SK-N-SH (cell line): ENCODE data around the gene RPA3. TPM values are rescaled to one million over a fixed set of nuclear protein-coding genes. Genes with fewer than 3 reads are reported as not detected.

ENCODE experiments used
- CTCF ChIA-PET: fragments of 300-600, 350-600 bp; formaldehyde crosslinking; extraction: SDS; loops from one replicate; lab custom pipeline; 2021; lab: Yijun Ruan, JAX
- POLR2A ChIA-PET: fragments of 350-600 bp; sonication (Branson Sonifier 250); formaldehyde crosslinking; extraction: SDS; loops from one replicate; lab custom pipeline; 2020; ENCODE audit warnings: antibody characterized with exemption, inconsistent platforms; lab: Yijun Ruan, JAX
- DNase-seq: peaks from one replicate; pipeline ENCODE4 v3.0.0; 2012
- H2AFZ ChIP-seq: fragments of 200-600 bp; sonication (generic); 2 replicates; pipeline ENCODE4 v1.8.1; 2016; ENCODE audit warnings: antibody characterized with exemption, mild to moderate bottlenecking, low read depth
- H3F3A ChIP-seq: fragments of 200-600 bp; sonication (generic); replicated peaks from 2 replicates; pipeline ENCODE3; 2016; ENCODE audit warnings: antibody characterized with exemption, mild to moderate bottlenecking; ENCODE audit not compliant: insufficient read depth
- H3K27ac ChIP-seq, 2 experiments: fragments of 200-500 bp in 1 of 2; fragments of 200-600 bp in 1 of 2; sonication (Bioruptor generic) in 1 of 2; sonication (generic), shearing (Covaris generic) in 1 of 2; 2 replicates each; pipeline versions ENCODE4 v1.5.1 to v1.6.1; 2014 to 2016; ENCODE audit warnings: low read depth in 2 of 2, inconsistent platforms in 1 of 2, low read length in 1 of 2, mild to moderate bottlenecking in 1 of 2, mixed read lengths in 1 of 2
- H3K27me3 ChIP-seq: fragments of 200-600 bp; sonication (generic), shearing (Covaris generic); 2 replicates; pipeline ENCODE4 v1.6.1; 2016; ENCODE audit warnings: mixed run types; ENCODE audit not compliant: insufficient read depth
- H3K36me3 ChIP-seq, 2 experiments: fragments of 200-500 bp in 1 of 2; fragments of 200-600 bp in 1 of 2; sonication (Bioruptor generic) in 1 of 2; sonication (generic) in 1 of 2; replicated peaks in 1 of 2; 2 replicates each; pipeline versions ENCODE3 to v1.5.1; 2014 to 2016; ENCODE audit warnings: low read length in 1 of 2, mild to moderate bottlenecking in 1 of 2; ENCODE audit not compliant: insufficient read depth in 2 of 2, control insufficient read depth in 1 of 2
- H3K4me1 ChIP-seq, 2 experiments: fragments of 200-500 bp in 1 of 2; fragments of 200-600 bp in 1 of 2; sonication (Bioruptor generic) in 1 of 2; sonication (generic), shearing (Covaris generic) in 1 of 2; 2 replicates each; pipeline versions ENCODE4 v1.5.1 to v1.6.1; 2014 to 2016; ENCODE audit warnings: low read depth in 1 of 2, low read length in 1 of 2, mixed run types in 1 of 2; ENCODE audit not compliant: insufficient read depth in 2 of 2, control insufficient read depth in 1 of 2
- H3K4me2 ChIP-seq: fragments of 200-600 bp; sonication (generic), shearing (Covaris generic); 2 replicates; pipeline ENCODE4 v1.6.1; 2017; ENCODE audit warnings: mixed run types
- H3K4me3 ChIP-seq, 2 experiments: fragments of 200-500 bp in 1 of 2; fragments of 200-600 bp in 1 of 2; sonication (Bioruptor generic) in 1 of 2; sonication (generic), shearing (Covaris generic) in 1 of 2; 2 replicates each; pipeline versions ENCODE4 v1.5.1 to v1.8.1; 2014 to 2016; ENCODE audit warnings: low read depth in 2 of 2, inconsistent platforms in 1 of 2, low read length in 1 of 2, mild to moderate bottlenecking in 1 of 2, mixed read lengths in 1 of 2, moderate library complexity in 1 of 2
- H3K79me2 ChIP-seq: fragments of 200-600 bp; sonication (generic); 2 replicates; pipeline ENCODE4 v1.8.1; 2017; ENCODE audit warnings: mild to moderate bottlenecking; ENCODE audit not compliant: insufficient read depth
- H3K9ac ChIP-seq: fragments of 200-600 bp; sonication (generic); 2 replicates; pipeline ENCODE4 v1.6.1; 2017; ENCODE audit warnings: mixed run types
- H3K9me2 ChIP-seq: fragments of 200-600 bp; sonication (generic); 2 replicates; pipeline ENCODE4 v1.6.1; 2017; ENCODE audit warnings: mixed run types
- H3K9me3 ChIP-seq: fragments of 200-600 bp; sonication (generic); 2 replicates; pipeline ENCODE4 v1.6.1; 2017; ENCODE audit warnings: mixed run types, mild to moderate bottlenecking, moderate library complexity
- H4K20me1 ChIP-seq: fragments of 200-600 bp; sonication (generic); 2 replicates; pipeline ENCODE4 v1.6.1; 2017; ENCODE audit warnings: mild to moderate bottlenecking, mixed run types; ENCODE audit not compliant: insufficient read depth
- EP300 ChIP-seq, 2 experiments: IDR thresholded peaks; 2 replicates each; pipeline versions ENCODE4 v1.4.0 to v1.6.1; 2012; ENCODE audit warnings: borderline replicate concordance in 1 of 2, low read depth in 1 of 2, low read length in 1 of 2
- FOXM1 ChIP-seq: IDR thresholded peaks from 2 replicates; pipeline ENCODE4 v1.4.0; 2012; ENCODE audit warnings: low read depth, mild to moderate bottlenecking
- GABPA ChIP-seq: IDR thresholded peaks from 2 replicates; pipeline ENCODE4 v1.4.0; 2012; ENCODE audit warnings: low read depth, mild to moderate bottlenecking
- IRF3 ChIP-seq: fragments of 150-350 bp; IDR thresholded peaks from 2 replicates; pipeline ENCODE4 v1.6.1; 2016; ENCODE audit warnings: mild to moderate bottlenecking, low read depth, low read length
- JUND ChIP-seq: IDR thresholded peaks from 2 replicates; pipeline ENCODE4 v1.4.0; 2012
- MAX ChIP-seq: IDR thresholded peaks from 2 replicates; pipeline ENCODE4 v1.4.0; 2012; ENCODE audit warnings: low read depth
- MEF2A ChIP-seq: IDR thresholded peaks from 2 replicates; pipeline ENCODE4 v1.4.0; 2012; ENCODE audit warnings: low read depth, borderline replicate concordance
- MXI1 ChIP-seq: IDR thresholded peaks from 2 replicates; pipeline ENCODE4 v1.6.1; 2012; ENCODE audit warnings: mild to moderate bottlenecking, low read depth, low read length, improper control_type of control experiment
- NFIC ChIP-seq: IDR thresholded peaks from 2 replicates; pipeline ENCODE4 v1.4.0; 2012; ENCODE audit warnings: borderline replicate concordance
- RCOR1 ChIP-seq: fragments of 150-350 bp; IDR thresholded peaks from 2 replicates; pipeline ENCODE4 v1.6.1; 2017; ENCODE audit warnings: antibody characterized with exemption, low read length
- RFX5 ChIP-seq: IDR thresholded peaks from 2 replicates; pipeline ENCODE4 v1.6.1; 2012; ENCODE audit warnings: mild to moderate bottlenecking, improper control_type of control experiment, low read length
- SIN3A ChIP-seq: IDR thresholded peaks from 2 replicates; pipeline ENCODE4 v1.6.1; 2012; ENCODE audit warnings: low read depth, mild to moderate bottlenecking, low read length, moderate library complexity, borderline replicate concordance
- TAF1 ChIP-seq: IDR thresholded peaks from 2 replicates; pipeline ENCODE4 v1.6.1; 2012; ENCODE audit warnings: low read depth, mild to moderate bottlenecking, low read length, moderate library complexity, borderline replicate concordance
- TCF12 ChIP-seq: IDR thresholded peaks from 2 replicates; pipeline ENCODE4 v1.4.0; 2012
- YY1 ChIP-seq: IDR thresholded peaks from 2 replicates; pipeline ENCODE4 v1.4.0; 2012; ENCODE audit warnings: low read depth, mild to moderate bottlenecking
- WGBS: methylation state at CpG from one replicate; pipeline ENCODE4 v1.1.6; 2017; ENCODE audit warnings: low lambda C conversion rate; 5-methylcytosine and 5-hydroxymethylcytosine counted together
- polyA plus RNA-seq, 3 experiments: library from polyadenylated mRNA; depleted of rRNA; stranded (reverse); fragments of >200 nt; gene quantifications; 2 replicates each; pipeline ENCODE4 v1.2.3, GENCODE V29; 2012

The RPA3 gene
- polyA plus RNA-seq (2012; rRNA removed), result 31.3 and 39.0 TPM in 2 replicates
- 50.5 and 67.6 TPM in 2 replicates for polyA plus RNA-seq (2012; cell fraction: cytosol; rRNA removed)
- polyA plus RNA-seq (2012; cell fraction: nucleus; rRNA removed), result 13.2 and 15.5 TPM in 2 replicates

- POLR2A ChIA-PET, result no interaction called here
- no peak within 1 kb of the TSS; a peak in 1 of 4 replicates for H3K4me3 ChIP-seq
- peak; percentile 35 for DNase-seq
- TF ChIP-seq RCOR1, result no peak
- peaks cover 10 to 23% of the 10 kb centered on the region in 2 experiments; a peak in 3 of 4 replicates for H3K4me1 ChIP-seq
- peaks cover 5% of the 10 kb centered on the region for H3F3A ChIP-seq
- no peak within 1 kb of the TSS for H2AFZ ChIP-seq
- peaks cover 0 to 2% of the 10 kb centered on the region in 2 experiments for H3K36me3 ChIP-seq
- 34% methylated on average over 1 of the region's 1 CpG for WGBS
- no peaks in the 10 kb centered on the region; the same call in 1 of the 2 replicates for H3K79me2 ChIP-seq
- peak within 1 kb of the TSS; percentile 11 to 83; a peak in 3 of 4 replicates for H3K27ac ChIP-seq
- no peaks in the 10 kb centered on the region for H3K27me3 ChIP-seq
- H3K9me2 ChIP-seq, result no peaks in the 10 kb centered on the region
- no peaks in the 10 kb centered on the region for H3K9me3 ChIP-seq
- H3K9ac ChIP-seq, result no peak within 1 kb of the TSS
- H3K4me2 ChIP-seq, result 0 out of 2 replicates have a peak within 1 kb of the TSS, but pooled peaks have one; percentile 0
- H4K20me1 ChIP-seq, result no peaks in the 10 kb centered on the region
- CTCF ChIA-PET, result interaction anchor here (1.2 to 2.8 kb wide), 3 partner anchors 30 to 577 kb away, joined by 3 to 12 read pairs (median 6); no protein-coding TSS in a partner anchor
Measured at GRCh38 chr7:7718492-7718891, at the start of gene RPA3. Gene RPA3 (minus strand): TSS chr7:7718607. CDS start chr7:7640418, 78,189 bp downstream.

- no peaks in the 10 kb centered on the region for H3K36me3 ChIP-seq
- no peak overlapping the region for H3K9ac ChIP-seq
- no peak for DNase-seq
- ChIA-PET POLR2A (no interaction called here), CTCF (interaction anchor here (1.2 to 4.2 kb wide), 3 partner anchors 12 to 85 kb away, joined by 3 to 16 read pairs (median 4); no protein-coding TSS in a partner anchor)
- no peak overlapping the region for H3K27ac ChIP-seq
- H3K79me2 ChIP-seq, result no peaks in the 10 kb centered on the region
- H3F3A ChIP-seq, result no peaks in the 10 kb centered on the region
- H3K9me2 ChIP-seq, result no peaks in the 10 kb centered on the region
- no peaks in the 10 kb centered on the region for H3K27me3 ChIP-seq
- peaks cover 2 to 35% of the 10 kb centered on the region in 2 experiments; a peak in 2 of 4 replicates for H3K4me1 ChIP-seq
- no peak overlapping the region for H3K4me3 ChIP-seq
- H3K4me2 ChIP-seq, result no peak overlapping the region
- TF ChIP-seq IRF3 (no peak), MAX (no peak), MXI1 (no peak)
- no peaks in the 10 kb centered on the region for H3K9me3 ChIP-seq
- H2AFZ ChIP-seq, result no peak overlapping the region
- no peaks in the 10 kb centered on the region for H4K20me1 ChIP-seq
Measured at GRCh38 chr7:7766671-7767070, 48.3 kb upstream of the RPA3 start.

- H4K20me1 ChIP-seq, result no peaks in the 10 kb centered on the region
Measured at GRCh38 chr7:7765422-7765821, 47.0 kb upstream of the RPA3 start.

More at GRCh38 chr7:7765422-7765821, 47.0 kb upstream of the RPA3 start:
- H3F3A ChIP-seq, result no peaks in the 10 kb centered on the region
- H3K9ac ChIP-seq, result no peak overlapping the region
- TF ChIP-seq GABPA (no peak), JUND (no peak), YY1 (no peak), MEF2A (no peak), SIN3A (no peak), FOXM1 (no peak), EP300 (IDR thresholded peaks at IDR 0.05; ENCODE audit: borderline replicate concordance in 1 of 2, low read depth in 1 of 2, low read length in 1 of 2) (no peak), TAF1 (no peak), RFX5 (no peak), NFIC (no peak), TCF12 (no peak), IRF3 (no peak)
- H3K79me2 ChIP-seq, result no peaks in the 10 kb centered on the region
- ChIA-PET POLR2A (no interaction called here), CTCF (interaction anchor here (0.8 to 2.7 kb wide), 8 partner anchors 11 to 199 kb away, joined by 3 to 17 read pairs (median 4); no protein-coding TSS in a partner anchor)
- H3K4me1 ChIP-seq, result peaks cover 6 to 31% of the 10 kb centered on the region in 2 experiments; a peak in 2 of 4 replicates
- no peak overlapping the region for H3K4me3 ChIP-seq
- no peak for DNase-seq
- H3K9me2 ChIP-seq, result no peaks in the 10 kb centered on the region
- no peak overlapping the region for H3K27ac ChIP-seq
- no peaks in the 10 kb centered on the region for H3K36me3 ChIP-seq
- no peaks in the 10 kb centered on the region for H3K27me3 ChIP-seq
- no peaks in the 10 kb centered on the region for H3K9me3 ChIP-seq
- H2AFZ ChIP-seq, result no peak overlapping the region
- H3K4me2 ChIP-seq, result no peak overlapping the region
